K562 (cell line): ENCODE results near the gene NFE2. TPM values are rescaled to one million over a fixed set of nuclear protein-coding genes. Genes with fewer than 3 reads are reported as not detected.

Experiments
- DACH1 ChIP-seq: fragments of 450-650 bp; IDR thresholded peaks from 2 replicates; pipeline ENCODE4 v1.6.1; 2018; ENCODE audit not compliant: partially characterized antibody
- E4F1 ChIP-seq: fragments of 250-450 bp; sonication (Bioruptor Pico); IDR thresholded peaks from 2 replicates; pipeline ENCODE4 v1.5.0; 2021; ENCODE audit warnings: mild to moderate bottlenecking, borderline replicate concordance
- JUN ChIP-seq, 2 experiments: sonication (generic) in 1 of 2; formaldehyde crosslinking in 1 of 2; IDR thresholded peaks; 2 replicates each; pipeline versions ENCODE4 v1.6.1 to v1.8.0; 2012 to 2022; ENCODE audit warnings: borderline replicate concordance in 2 of 2, mild to moderate bottlenecking in 2 of 2, improper control_type of control experiment in 1 of 2, low read depth in 1 of 2, low read length in 1 of 2, missing genetic modification reagents in 1 of 2
- MCM5 ChIP-seq: fragments of 450-650 bp; IDR thresholded peaks from 2 replicates; pipeline ENCODE4 v1.6.1; 2016; ENCODE audit warnings: low read depth
- MEIS2 ChIP-seq: fragments of 450-650 bp; IDR thresholded peaks from 2 replicates; pipeline ENCODE4 v1.6.1; 2014; ENCODE audit warnings: mild to moderate bottlenecking; ENCODE audit not compliant: partially characterized antibody
- MTA2 ChIP-seq: fragments of 450-650 bp; IDR thresholded peaks from 2 replicates; pipeline ENCODE4 v1.6.1; 2016; ENCODE audit warnings: low read depth
- NCOA6 ChIP-seq: fragments of 450-650 bp; IDR thresholded peaks from 2 replicates; pipeline ENCODE4 v1.6.1; 2017; ENCODE audit warnings: mild to moderate bottlenecking
- NKRF ChIP-seq: fragments of 450-650 bp; IDR thresholded peaks from 2 replicates; pipeline ENCODE4 v1.6.1; 2016; ENCODE audit warnings: borderline replicate concordance
- PRMT5 ChIP-seq: sonication (generic); formaldehyde crosslinking; IDR thresholded peaks from 2 replicates; pipeline ENCODE4 v1.5.0; 2020; ENCODE audit warnings: missing genetic modification reagents
- RCOR1 ChIP-seq, 2 experiments: IDR thresholded peaks; 2 replicates each; pipeline ENCODE4 v1.6.1; 2012; ENCODE audit warnings: low read depth in 2 of 2, low read length in 2 of 2, borderline replicate concordance in 1 of 2, improper control_type of control experiment in 1 of 2
- SNIP1 ChIP-seq: fragments of 450-650 bp; IDR thresholded peaks from 2 replicates; pipeline ENCODE4 v1.7.1; 2017; ENCODE audit warnings: low read depth, mild to moderate bottlenecking
- YBX1 ChIP-seq: fragments of 450-650 bp; IDR thresholded peaks from 2 replicates; pipeline ENCODE4 v1.7.1; 2016; ENCODE audit warnings: mild to moderate bottlenecking
- ZBTB8A ChIP-seq: fragments of 450-650 bp; IDR thresholded peaks from 2 replicates; pipeline ENCODE4 v1.6.1; 2018; ENCODE audit warnings: mild to moderate bottlenecking, moderate library complexity; ENCODE audit not compliant: partially characterized antibody
- ZBTB9 ChIP-seq: fragments of 450-650 bp; formaldehyde crosslinking; IDR thresholded peaks from 2 replicates; pipeline ENCODE4 v1.4.0; 2020; ENCODE audit warnings: mild to moderate bottlenecking, moderate library complexity
- ZNF3 ChIP-seq: fragments of 250-450 bp; sonication (Bioruptor Pico); IDR thresholded peaks from 2 replicates; pipeline ENCODE4 v1.5.0; 2021; ENCODE audit warnings: mild to moderate bottlenecking, moderate library complexity
- ZNF77 ChIP-seq: fragments of 250-450 bp; sonication (Bioruptor Pico); IDR thresholded peaks from 2 replicates; pipeline ENCODE4 v1.5.0; 2020
- ZNF780A ChIP-seq: fragments of 250-450 bp; sonication (Bioruptor Pico); IDR thresholded peaks from 2 replicates; pipeline ENCODE4 v1.5.0; 2021; ENCODE audit warnings: mild to moderate bottlenecking
- polyA plus RNA-seq, 8 experiments: library from polyadenylated mRNA; depleted of rRNA in 4 of 8; stranded (reverse) in 5 of 8; unstranded in 3 of 8; fragments of >200 nt; fragmentation: Nextera tagmentation in 2 of 8; fragmentation: Illumina TruSeq in 1 of 8; extraction: Ambion mirVana in 2 of 8; extraction: Trizol in 1 of 8; gene quantifications; 2 replicates each; pipeline versions ENCODE4 v1.2.1 to v1.2.3, GENCODE V29; 2011 to 2014; ENCODE audit warnings: inconsistent platforms in 1 of 8, missing spikeins in 1 of 8
- total RNA-seq, 7 experiments: library from RNA; depleted of rRNA in 6 of 7; stranded (reverse); fragments of >200 nt in 6 of 7; fragmentation: Illumina TruSeq in 2 of 7; extraction: Trizol in 2 of 7; gene quantifications; 2 replicates each; pipeline versions ENCODE4 v1.2.1 to v1.2.3, GENCODE V29; 2011 to 2021; ENCODE audit warnings: low replicate concordance in 1 of 7
- TF ChIP-seq, protein P1 (sequence below): fragments of 450-650 bp; IDR thresholded peaks from 2 replicates; pipeline ENCODE4 v1.6.1; 2017; ENCODE audit warnings: mild to moderate bottlenecking, moderate library complexity
- TF ChIP-seq, protein P2 (sequence below): fragments of 450-650 bp; formaldehyde crosslinking; IDR thresholded peaks from 2 replicates; pipeline ENCODE4 v1.4.0; 2022; ENCODE audit warnings: mild to moderate bottlenecking, moderate library complexity

Gene NFE2
- total and polyA plus RNA-seq, 9 of the 15 experiments (the other 6 are each of a cell fraction or from before 2014, with no cell fraction given) = 12.3 to 282 (median 208) TPM

DNA sequence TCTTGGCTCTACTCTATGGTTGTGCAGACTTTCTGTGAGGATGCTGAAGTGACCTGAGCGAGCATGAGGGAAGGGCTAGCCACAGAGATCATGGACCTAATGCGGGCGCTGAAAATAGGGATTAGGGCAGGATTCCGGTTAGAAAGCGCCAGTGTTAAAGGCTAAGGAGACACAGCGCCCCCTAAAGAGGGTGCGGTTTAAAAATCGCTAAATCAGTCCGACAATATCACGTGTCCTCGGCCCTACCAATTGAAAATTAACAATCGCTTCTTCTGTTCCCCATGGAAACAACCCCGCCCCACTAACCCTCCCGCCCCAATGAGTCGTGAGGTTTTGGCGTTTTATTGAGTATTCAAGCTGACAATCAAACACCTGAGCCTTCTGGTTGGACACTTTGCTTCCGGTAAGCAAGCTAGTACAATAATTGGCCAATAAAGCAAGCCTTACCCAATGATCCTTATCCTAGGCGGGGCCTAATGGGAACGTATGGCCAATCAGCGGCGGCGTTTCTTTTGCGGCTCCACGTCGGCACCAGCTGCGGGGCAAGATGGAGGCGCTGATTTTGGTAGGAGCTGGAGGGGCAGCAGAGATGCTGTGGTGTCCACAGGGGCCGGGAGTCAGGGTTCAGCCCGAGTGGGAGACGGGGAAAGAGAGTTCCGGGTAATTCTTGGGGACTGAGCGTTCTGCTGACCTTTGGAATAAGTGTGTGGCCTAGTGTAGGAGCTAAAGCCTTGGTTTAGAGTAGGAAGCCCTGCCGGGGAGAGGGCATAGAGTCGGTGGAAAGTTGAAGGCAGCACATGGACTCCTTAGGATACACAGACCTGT is 24.0 kb upstream of the NFE2 start, which contains the start of gene COPZ1 (continued):
- no peak for TF ChIP-seq E4F1 (CRISPR knock-in tag)
- TF ChIP-seq ZBTB8A = no peak
- TF ChIP-seq, protein P1, sequence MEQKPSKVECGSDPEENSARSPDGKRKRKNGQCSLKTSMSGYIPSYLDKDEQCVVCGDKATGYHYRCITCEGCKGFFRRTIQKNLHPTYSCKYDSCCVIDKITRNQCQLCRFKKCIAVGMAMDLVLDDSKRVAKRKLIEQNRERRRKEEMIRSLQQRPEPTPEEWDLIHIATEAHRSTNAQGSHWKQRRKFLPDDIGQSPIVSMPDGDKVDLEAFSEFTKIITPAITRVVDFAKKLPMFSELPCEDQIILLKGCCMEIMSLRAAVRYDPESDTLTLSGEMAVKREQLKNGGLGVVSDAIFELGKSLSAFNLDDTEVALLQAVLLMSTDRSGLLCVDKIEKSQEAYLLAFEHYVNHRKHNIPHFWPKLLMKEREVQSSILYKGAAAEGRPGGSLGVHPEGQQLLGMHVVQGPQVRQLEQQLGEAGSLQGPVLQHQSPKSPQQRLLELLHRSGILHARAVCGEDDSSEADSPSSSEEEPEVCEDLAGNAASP = no peak
- peak; percentile 82; the same call in 1 of the 2 replicates for TF ChIP-seq NKRF
- no peak for TF ChIP-seq SNIP1
- no peak for TF ChIP-seq MCM5
- TF ChIP-seq ZNF3 (CRISPR knock-in tag) = no peak
- peak; percentile 83 for TF ChIP-seq DACH1
- TF ChIP-seq MEIS2 = peak; percentile 76
- no peak for TF ChIP-seq YBX1
- TF ChIP-seq RCOR1 (IDR thresholded peaks at IDR 0.05; ENCODE audit: borderline replicate concordance in 1 of 2, low read depth in 2 of 2, low read length in 2 of 2) = no peak; a peak in 2 of 4 replicates
- TF ChIP-seq ZNF77 = no peak
- no peak; the same call in 1 of the 2 replicates for TF ChIP-seq PRMT5 (CRISPR knock-in tag)
- TF ChIP-seq, protein P2, sequence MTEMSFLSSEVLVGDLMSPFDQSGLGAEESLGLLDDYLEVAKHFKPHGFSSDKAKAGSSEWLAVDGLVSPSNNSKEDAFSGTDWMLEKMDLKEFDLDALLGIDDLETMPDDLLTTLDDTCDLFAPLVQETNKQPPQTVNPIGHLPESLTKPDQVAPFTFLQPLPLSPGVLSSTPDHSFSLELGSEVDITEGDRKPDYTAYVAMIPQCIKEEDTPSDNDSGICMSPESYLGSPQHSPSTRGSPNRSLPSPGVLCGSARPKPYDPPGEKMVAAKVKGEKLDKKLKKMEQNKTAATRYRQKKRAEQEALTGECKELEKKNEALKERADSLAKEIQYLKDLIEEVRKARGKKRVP (CRISPR knock-in tag) = peak; percentile 10; the same call in 1 of the 2 replicates
- no peak for TF ChIP-seq MTA2
- no peak for TF ChIP-seq JUN (IDR thresholded peaks at IDR 0.05; ENCODE audit: borderline replicate concordance, low read depth, low read length)
- TF ChIP-seq JUN (CRISPR knock-in tag; IDR thresholded peaks at IDR 0.05; ENCODE audit: borderline replicate concordance) = no peak
- TF ChIP-seq ZNF780A (CRISPR knock-in tag) = no peak
- TF ChIP-seq ZBTB9 (CRISPR knock-in tag) = peak; percentile 79; the same call in 1 of the 2 replicates
- no peak for TF ChIP-seq NCOA6
